ENCODE measurements around the gene CBX5. TPM values are rescaled to one million over a fixed set of nuclear protein-coding genes. Genes with fewer than 3 reads are reported as not detected.

CBX5 gene
- total and polyA plus RNA-seq, 9 of the 15 experiments (the other 6 are each of a cell fraction or from before 2014, with no cell fraction given): 32.6 to 102 (median 59.2) TPM

GRCh38 chr12:54296393-54297099 lies 16.6 kb upstream of the CBX5 start (continued):
- TF ChIP-seq SAFB2 (IDR thresholded peaks at IDR 0.05; ENCODE audit: borderline replicate concordance, low read depth, low read length, severe bottlenecking) (no peak), CGGBP1 (CRISPR knock-in tag; IDR thresholded peaks at IDR 0.05) (no peak), NFE2 (IDR thresholded peaks at IDR 0.05; ENCODE audit: low read depth) (no peak), RHOXF2B (CRISPR knock-in tag; conservative IDR thresholded peaks at IDR 0.05) (no peak), ASH1L (IDR thresholded peaks at IDR 0.05; ENCODE audit: borderline replicate concordance, low read depth, partially characterized antibody) (no peak), PHF20 (IDR thresholded peaks at IDR 0.05; ENCODE audit: partially characterized antibody) (no peak), HDAC3 (IDR thresholded peaks at IDR 0.05; ENCODE audit: borderline replicate concordance, partially characterized antibody) (no peak), CBX2 (IDR thresholded peaks at IDR 0.05; ENCODE audit: insufficient read depth, low read length, poor library complexity, severe bottlenecking) (no peak), E2F3 (CRISPR knock-in tag; IDR thresholded peaks at IDR 0.05) (no peak), ZC3H4 (CRISPR knock-in tag; IDR thresholded peaks at IDR 0.05; ENCODE audit: borderline replicate concordance) (no peak), SLC30A9 (CRISPR knock-in tag; IDR thresholded peaks at IDR 0.05) (no peak), HINFP (tag; conservative IDR thresholded peaks at IDR 0.05; ENCODE audit: low read depth) (no peak), NFXL1 (CRISPR knock-in tag; IDR thresholded peaks at IDR 0.05) (no peak), HNRNPUL1 (IDR thresholded peaks at IDR 0.05; ENCODE audit: low read length) (no peak), ETV5 (CRISPR knock-in tag; IDR thresholded peaks at IDR 0.05; ENCODE audit: low read depth) (no peak), CTCF (IDR thresholded peaks at IDR 0.05 in 2 of 3, conservative IDR thresholded peaks at IDR 0.05 in 1 of 3; ENCODE audit: insufficient read depth in 2 of 3, low read depth in 1 of 3, low read length in 3 of 3) (no peak), ZNF589 (CRISPR knock-in tag; IDR thresholded peaks at IDR 0.05; ENCODE audit: low read depth) (no peak), BDP1 (IDR thresholded peaks at IDR 0.05; ENCODE audit: insufficient read depth, insufficient read length) (no peak), ZNF511 (CRISPR knock-in tag; IDR thresholded peaks at IDR 0.05) (no peak), ZNF174 (CRISPR knock-in tag; IDR thresholded peaks at IDR 0.05) (no peak), BCLAF1 (IDR thresholded peaks at IDR 0.05; ENCODE audit: borderline replicate concordance in 1 of 2, control insufficient read depth in 1 of 2, low read depth in 2 of 2, low read length in 1 of 2) (no peak)
